Activated CD4-positive, alpha-beta T cell treated with anti-CD3 and anti-CD28 coated beads, Interleukin-2, amount 50 U/mL, for 48 hours (primary cell): ENCODE results near the gene STRA8.

ENCODE experiments used
- DNase-seq, 2 experiments: peaks; one replicate each; pipeline ENCODE4 v3.0.0-alpha.2; 2020

STRA8 gene

DNA sequence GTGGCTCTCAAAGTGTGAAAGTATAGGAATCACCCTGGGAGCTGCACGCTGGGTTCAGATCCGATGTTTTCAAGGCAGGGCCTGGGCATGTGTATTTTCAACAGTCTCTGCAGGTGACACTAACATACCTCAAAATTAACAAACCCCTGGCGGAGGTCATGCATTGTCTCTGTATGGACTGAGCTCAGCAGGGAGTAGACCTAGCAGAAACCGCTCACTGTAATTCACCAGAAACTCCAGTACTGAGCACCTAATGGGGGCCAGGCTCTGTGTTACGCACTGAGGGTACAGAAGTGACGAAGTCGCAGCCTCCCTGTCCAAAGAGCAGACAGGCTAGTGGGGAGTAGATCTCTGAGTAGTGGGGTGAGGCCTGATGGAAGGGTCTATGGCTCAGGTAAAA lies 5.6 kb downstream of the STRA8 start:
- DNase-seq: no peak

- no peak for DNase-seq
Measured at GRCh38 chr7:135240441-135240840, 6.8 kb downstream of the STRA8 start.

GRCh38 chr7:135242096-135242684 lies 8.6 kb downstream of the STRA8 start:
- no peak for DNase-seq

DNA sequence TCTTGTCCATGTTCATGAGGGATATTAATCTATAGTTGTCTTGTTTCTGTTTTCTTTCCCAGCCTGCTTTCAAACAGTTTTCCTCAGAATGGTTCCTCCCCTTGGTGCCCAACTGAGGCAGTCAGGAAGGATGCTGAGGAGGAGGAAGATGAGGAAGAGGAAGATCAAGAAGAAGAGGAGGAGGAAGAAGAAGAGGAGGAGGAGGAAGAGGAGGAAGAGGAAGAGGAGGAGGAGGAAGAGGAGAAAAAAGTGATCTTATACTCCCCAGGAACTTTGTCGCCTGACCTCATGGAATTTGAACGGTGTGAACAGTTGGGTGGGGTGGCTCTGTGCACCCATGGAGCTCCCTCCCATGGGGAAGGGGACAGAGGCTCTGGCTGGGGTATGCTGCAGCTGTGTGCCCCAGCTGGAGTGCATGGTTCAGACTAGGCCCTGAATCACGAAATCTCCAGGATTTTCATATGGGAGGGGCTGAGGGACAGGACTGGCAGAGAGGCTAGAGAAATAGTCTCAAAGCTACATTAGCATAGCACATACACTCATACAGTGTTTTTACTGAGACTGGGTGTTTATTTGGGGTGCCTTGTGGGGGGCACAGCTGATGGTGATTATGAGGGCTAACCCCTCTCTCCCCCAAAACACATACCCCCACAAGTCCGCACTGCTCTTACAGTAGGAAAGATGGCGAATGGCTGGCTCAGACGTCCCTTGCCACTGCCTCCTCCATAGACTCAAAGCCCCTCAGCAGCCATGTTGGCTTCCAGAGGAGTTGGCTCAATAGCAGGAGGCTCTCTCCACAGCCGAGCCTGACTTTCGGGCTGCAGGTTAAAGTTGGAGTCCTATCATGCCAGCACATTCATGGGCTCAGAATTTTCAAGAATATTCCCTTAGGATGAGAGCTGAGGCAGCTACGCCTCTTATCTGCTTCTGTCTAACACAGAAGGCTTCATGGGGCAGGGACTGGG lies 11.9 kb downstream of the STRA8 start:
- no peak for DNase-seq

- DNase-seq: no peak
Measured at GRCh38 chr7:135246191-135246825, 12.7 kb downstream of the STRA8 start.

DNA sequence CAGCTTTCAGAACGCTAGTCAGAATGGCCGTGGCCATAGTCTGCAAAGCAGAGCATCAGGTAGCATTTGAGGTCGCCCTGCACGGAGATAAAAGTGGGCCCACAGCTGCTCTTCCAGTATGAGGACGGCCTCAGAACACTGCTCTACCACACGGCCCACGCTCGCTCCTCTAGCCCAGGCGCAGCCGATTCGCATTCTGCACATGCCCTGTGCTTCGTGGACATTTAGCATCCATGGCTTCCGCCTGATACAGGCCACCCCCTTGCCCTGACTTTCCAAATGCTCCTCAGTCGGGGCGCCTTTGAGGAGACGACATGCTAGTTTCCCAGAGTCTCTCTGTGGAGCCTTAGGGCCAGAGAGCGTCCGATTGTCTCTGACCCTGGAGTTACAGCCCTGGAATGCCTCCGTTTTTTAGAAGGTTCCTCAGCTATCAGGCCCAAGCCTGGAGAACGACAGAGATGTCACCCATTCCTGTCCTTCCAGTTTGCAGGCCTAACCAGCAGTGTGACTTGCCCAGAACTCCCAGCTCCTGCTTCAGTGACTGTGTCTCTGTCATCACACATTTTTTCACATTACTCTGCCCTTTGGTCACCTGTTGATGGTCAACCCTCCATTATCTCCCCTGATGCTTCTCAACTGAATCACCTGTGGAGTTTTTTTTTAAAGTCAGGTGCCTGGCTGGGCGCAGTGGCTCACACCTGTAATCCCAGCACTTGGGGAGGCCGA lies 14.3 kb downstream of the STRA8 start:
- no peak for DNase-seq

DNA sequence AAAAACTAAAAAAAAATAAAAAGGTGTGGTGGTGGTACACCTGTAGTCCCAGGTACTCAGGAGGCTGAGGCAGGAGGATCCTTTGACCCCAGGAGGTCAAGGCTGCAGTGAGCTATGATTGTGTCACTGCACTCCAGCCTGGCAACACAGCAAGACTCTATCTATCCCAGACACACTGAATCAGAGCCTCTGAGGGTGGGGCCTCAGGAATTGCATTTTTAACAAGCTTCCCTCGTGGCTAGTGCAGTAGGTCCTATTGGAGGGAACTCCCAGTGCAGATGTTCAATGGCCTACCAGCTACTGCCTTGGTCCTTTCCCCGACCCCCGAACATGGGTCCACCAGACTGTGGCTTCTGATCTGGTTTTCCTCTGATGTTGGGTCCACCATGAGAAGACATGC lies 14.9 kb downstream of the STRA8 start:
- no peak for DNase-seq

- DNase-seq: no peak
Measured at GRCh38 chr7:135251496-135252391, 18.1 kb downstream of the STRA8 start.

DNA sequence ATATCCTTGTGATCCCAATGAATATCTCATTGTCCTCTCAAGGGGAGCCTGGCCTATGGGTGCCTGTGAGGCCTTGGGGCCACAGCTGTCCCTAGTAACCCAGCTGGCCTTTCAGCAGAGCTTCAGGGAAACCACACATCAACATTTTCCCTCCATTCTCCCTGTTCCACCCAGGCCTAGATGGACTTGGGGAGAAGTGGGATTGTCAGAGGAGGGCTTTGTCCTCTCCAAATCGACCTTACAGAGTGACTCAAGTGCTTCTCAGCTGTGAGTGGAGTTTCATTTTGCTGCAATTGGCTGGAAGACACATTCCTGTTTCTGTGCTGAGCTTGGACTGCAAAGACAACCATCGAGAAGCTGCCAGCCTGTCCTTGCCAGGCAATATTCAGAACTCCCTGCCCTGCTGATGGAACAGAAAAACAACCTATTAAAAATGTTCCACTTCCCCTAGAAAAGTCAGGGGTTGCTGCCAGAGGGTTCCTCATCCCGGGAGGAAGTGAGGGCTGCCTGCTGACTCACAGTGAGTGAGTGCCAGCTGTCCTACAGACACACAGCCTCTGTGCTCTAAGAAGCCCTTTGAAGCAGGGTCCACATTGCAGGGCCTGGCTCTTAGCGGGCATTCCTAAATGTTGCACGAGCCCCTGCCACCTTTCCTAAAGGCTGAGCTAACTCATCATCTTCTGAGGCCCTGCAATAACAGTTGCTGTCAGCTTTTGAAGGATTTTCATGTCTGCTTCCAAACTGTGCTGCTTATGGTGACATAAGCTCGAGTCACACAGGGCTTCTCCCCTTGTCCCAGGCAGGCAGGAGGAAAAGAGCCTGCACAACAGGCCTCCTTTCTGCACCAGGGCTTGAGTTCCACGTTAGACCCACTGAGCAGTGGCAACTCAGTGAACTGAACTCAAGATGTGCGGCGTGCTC lies 20.5 kb downstream of the STRA8 start:
- no peak for DNase-seq

- no peak for DNase-seq
Measured at GRCh38 chr7:135257790-135258189, 24.2 kb downstream of the STRA8 start.

GRCh38 chr7:135258585-135258984 lies 24.9 kb downstream of the STRA8 start:
- no peak for DNase-seq

GRCh38 chr7:135259702-135260101 lies 26.1 kb downstream of the STRA8 start:
- no peak for DNase-seq

DNA sequence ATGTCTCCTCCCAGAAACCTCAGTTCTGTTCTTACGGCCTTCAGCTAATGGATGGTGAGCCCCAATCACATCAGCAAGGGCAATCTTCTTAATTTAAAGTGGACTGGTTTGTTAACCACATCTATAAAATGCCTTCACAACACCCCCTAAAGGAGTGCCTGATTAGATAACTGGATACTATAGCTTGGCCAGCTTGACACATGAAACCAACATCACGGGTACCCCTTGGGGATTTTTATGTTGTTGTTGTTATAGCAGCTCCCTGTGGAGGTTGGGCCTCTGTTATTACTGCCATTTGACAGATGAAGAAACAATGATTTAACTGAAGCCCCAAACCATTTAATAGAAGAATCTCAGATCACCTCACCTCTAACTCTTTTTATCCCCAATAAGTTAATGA lies 26.8 kb downstream of the STRA8 start:
- no peak for DNase-seq

GRCh38 chr7:135260930-135261721 lies 27.5 kb downstream of the STRA8 start:
- DNase-seq: no peak

DNA sequence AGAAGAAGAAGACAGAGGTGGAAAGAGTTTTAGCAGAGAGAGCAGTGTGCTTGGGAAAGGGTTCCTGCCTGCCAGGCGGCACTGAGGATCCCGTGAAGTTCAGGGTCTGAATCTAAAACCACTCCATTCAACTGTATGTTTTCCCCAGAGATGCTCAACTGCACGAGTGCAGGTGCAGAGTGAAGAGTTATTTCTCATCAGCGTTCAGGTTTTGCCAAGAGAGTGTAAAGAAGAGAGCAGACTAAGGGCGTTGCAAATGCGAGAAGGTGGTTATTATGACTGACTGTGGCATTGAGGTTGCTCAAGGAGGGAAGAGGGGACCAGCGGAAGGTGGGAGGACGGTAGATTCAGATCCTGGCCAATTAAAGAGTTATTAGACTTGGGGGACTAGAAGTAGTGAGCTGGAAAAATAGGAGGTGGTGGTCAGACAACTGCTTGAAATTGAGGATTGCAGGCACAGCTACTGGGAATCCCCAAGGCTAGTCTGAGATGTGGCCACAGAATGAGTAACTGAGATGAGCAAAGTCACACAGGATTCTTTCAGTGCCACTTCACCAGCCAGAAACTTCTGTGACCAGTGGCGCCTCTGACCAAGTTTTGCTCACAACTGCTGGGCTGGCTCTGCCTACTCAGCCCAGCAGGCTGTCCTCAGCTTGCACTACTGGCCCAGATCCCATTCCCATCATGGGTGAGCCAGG lies 29.1 kb downstream of the STRA8 start:
- DNase-seq: no peak

DNA sequence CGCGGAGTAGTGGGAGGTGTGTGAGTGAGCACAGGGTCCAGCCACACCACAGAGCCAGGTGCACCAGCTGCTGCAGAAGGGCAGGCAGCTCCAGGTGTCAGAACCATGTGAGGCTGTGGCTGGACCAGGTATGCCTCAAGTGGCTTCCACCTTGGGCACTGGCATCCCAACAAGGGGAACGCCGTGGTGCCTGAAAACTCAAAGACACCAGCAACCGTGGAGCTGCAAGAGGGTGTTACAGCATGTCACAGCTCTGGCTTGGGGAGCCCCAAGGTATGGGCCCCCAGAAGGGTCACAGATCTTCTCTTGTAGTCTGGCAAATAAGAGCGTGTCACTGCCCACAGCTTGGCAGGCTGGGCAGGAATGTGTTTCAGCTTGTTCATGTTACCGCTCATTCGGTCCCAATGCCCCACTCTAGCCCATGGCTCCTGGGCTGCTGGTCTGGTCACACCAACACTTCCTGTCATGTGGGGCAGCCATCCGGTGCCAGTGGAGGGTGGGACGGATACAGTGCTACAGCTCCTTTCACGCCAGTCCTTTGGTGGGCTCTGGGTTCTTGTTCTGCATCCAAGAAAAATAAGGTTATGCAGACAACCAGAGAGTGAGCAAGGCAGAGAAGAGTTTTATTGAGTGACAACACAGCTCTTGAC lies 29.8 kb downstream of the STRA8 start:
- DNase-seq: no peak

DNA sequence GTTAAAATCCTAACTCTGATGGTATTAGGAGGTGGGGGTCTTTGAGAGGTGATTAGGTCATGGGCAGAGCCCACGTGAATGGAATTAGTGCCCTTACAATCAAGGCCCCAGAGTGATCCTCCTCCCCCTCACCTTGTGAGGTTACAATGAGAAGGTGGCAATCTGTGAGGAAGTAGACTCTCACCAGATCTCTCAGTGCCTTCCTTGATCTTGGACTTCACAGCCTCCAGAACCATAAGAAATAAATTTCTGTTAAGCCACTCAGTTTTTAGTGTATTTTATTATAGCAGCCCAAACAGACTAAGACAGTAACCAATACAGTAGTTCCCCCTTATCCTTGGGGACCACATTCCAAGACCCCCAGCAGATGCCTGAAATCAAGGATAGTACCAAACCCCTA lies 32.0 kb downstream of the STRA8 start:
- DNase-seq: no peak

- no peak for DNase-seq
Measured at GRCh38 chr7:135269921-135270320, 36.3 kb downstream of the STRA8 start.
